ENCODE data around the gene PRTN3. TPM values are rescaled to one million over a fixed set of nuclear protein-coding genes. Genes with fewer than 3 reads are reported as not detected.

The PRTN3 gene
- total RNA-seq, 1 experiment from 2014 or later = not detected

DNA sequence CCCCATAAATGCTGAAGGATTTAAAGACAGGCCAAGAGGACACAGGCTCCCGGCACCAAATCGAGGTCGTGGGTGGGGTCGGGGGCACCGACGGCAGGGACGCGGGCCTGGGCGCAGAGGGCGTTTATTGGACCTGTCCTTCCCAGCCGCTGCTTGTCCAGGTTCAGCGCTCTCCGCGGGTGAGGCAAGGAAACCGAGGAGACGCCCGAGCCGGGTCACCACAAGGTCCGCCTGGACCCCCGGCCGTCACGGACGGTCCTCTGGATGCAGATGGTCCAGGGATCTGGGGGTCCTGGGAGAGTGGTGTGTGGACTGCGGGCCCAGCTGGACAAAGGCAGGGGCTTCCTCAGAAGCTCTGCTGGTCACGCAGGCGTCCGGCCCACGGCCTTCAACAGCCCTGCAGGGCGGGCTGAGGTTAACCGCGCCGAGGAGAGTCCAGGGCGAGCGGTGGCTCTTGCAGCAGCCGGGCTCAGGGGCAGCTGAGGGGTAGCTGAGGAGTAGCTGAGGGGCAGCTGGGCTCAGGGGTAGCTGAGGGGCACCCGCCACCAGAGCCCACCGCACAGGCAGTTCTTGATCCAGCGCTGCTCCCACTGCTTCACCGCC is 27.2 kb downstream of the PRTN3 start:
- no peaks in the 10 kb centered on the region for H3K9me3 ChIP-seq (replicated peaks)
- H3K4me1 ChIP-seq (replicated peaks) = peaks cover 38% of the 10 kb centered on the region
- no peaks in the 10 kb centered on the region for H3K27me3 ChIP-seq (replicated peaks)
- H3K27ac ChIP-seq = no peak overlapping the region
- peaks cover 37% of the 10 kb centered on the region for H3K36me3 ChIP-seq
- no peak for DNase-seq (ENCODE audit: low read depth in 1 of 2, low spot score in 2 of 2)
- no peak overlapping the region for H3K4me3 ChIP-seq

DNA sequence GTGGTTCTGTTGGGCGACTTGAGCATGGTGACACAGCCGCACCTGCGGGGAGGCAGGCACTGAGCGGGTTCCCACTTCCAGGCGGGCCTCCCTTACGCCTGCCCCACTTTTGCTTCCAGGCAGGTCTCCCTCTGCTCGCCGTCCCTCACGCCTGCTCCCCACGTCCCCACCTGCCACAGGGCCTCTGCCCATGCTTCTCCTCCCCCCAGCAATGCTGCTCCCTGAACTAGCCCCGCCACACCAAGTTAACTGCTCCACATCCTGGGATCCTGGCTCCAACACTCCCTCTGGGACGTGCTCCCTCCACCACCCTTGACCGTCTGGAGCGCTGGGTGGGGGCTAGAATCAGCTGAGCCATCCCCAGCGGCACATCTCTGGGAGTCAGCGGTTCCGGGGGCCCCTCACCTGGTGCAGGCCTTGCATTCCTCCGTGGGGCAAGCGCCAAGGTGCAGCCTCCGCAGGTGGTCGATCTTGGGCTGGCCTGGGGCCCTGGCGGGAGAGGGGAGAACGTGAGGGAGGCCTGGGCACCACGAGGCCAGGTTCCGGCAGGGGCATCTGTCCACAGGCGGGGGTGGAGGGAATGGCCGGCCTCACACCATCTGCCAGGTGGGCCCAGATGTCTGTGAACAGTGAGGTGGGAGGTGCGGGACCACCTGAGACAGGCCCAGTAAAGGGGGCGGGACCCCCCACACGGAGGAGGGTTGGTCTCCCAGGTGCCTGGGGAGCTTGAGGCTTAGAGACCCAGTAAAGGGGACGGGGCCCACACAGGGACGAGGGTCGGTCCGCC is 27.9 kb downstream of the PRTN3 start:
- Histone ChIP-seq H3K27me3 (replicated peaks) (no peaks in the 10 kb centered on the region), H3K36me3 (peaks cover 41% of the 10 kb centered on the region), H3K27ac (peak overlapping the region; percentile 81), H3K4me1 (replicated peaks) (peaks cover 31% of the 10 kb centered on the region), H3K4me3 (no peak overlapping the region), H3K9me3 (replicated peaks) (no peaks in the 10 kb centered on the region)
- no peak for DNase-seq (ENCODE audit: low read depth in 1 of 2, low spot score in 2 of 2)

DNA sequence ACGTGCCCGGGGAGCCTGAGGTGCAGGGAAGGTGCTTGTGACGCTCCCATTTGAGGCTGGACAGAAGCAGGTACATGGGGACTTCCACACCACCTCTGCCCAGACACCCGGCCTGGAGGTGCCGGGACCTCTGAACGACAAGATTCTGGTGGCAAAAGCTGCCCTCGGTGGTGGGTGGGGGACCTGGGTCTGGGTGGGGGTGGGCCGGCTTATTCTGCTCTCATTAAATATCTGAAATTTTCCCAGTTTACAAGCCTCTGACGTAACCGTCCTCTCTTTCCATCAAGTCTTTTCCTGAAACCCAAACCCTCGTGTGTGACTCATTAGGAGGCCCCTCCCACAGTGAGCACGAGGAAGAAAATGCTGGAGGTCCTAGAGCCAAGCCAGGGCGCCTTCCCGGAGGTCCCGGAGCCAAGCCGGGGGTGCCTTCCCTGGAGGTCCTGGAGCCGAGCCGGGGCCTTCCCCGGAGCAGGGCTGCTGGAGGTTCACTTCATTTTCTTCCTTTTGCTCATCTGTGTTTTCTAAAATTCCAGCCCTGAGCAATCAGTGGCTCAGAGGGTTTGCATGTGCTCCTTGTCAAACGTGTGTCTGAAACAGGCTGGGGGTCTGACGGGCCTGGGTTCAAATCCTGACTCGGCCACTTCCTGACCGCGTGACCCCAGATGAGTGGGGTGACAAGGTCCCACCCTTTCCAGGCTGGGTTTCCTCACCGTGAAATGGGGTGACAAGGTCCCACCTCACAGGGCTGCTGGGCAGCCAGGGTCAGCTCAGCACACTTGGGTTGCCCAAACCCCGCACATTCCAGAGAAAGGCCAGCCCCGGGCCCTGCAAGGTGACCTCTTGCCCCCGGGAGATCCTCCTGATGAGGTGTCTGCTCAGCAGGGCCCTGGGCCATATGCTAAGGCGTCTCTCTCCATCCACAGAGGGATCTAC is 28.7 kb downstream of the PRTN3 start:
- H3K27me3 ChIP-seq (replicated peaks) = no peaks in the 10 kb centered on the region
- peak; percentile 97 to 98 for DNase-seq (ENCODE audit: low read depth in 1 of 2, low spot score in 2 of 2)
- no peak overlapping the region for H3K4me3 ChIP-seq
- H3K9me3 ChIP-seq (replicated peaks) = no peaks in the 10 kb centered on the region
- peak overlapping the region; percentile 81 for H3K27ac ChIP-seq
- H3K36me3 ChIP-seq = peaks cover 45% of the 10 kb centered on the region
- H3K4me1 ChIP-seq (replicated peaks) = peaks cover 25% of the 10 kb centered on the region

DNA sequence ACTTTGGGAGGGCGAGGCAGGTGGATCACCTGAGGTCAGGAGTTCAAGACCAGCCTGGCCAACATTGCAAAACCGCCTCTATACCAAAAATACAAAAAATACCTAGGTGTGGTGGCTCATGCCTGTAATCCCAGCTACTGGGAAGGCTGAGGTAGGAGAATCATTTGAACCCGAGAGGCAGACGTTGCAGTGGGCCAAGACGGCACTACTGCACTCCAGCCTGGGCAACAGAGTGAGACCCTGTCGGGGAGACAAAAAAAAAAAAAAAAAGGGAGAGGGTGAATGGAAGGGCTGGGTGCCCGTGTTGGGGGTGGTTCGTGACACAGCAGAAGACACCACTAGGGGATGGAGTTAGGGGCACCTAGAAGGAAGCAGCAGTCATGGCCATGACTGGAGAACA is 29.5 kb downstream of the PRTN3 start:
- H3K27ac ChIP-seq = peak overlapping the region; percentile 73

DNA sequence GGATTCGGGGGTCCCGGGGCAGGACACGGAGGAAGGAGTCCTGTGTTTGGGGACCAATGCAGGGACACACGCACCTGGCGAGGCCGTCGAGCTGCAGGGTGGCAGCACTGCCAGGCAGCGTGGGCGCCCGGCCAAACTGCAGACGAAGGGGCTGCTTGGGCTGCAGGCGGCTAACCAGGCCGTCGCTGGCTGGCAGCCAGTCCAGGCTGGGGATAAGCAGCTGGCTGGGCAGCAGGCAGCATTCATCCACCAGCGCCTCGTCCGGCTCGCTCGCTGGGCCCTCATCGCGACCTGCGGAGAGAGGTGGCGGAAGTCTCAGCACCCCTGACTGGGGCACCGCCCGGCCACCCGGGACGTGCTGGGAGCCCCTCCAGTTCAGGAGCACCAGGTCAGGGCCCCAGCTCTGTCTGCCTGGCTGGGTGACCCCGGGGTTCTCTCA is 30.2 kb downstream of the PRTN3 start:
- Histone ChIP-seq H3K27me3 (replicated peaks) (no peaks in the 10 kb centered on the region), H3K27ac (no peak overlapping the region)
- no peak for DNase-seq (ENCODE audit: low read depth in 1 of 2, low spot score in 2 of 2)

More for the DNA sequence above, 29.5 kb downstream of the PRTN3 start:
- Histone ChIP-seq H3K4me3 (no peak overlapping the region), H3K27me3 (replicated peaks) (no peaks in the 10 kb centered on the region), H3K4me1 (replicated peaks) (peaks cover 25% of the 10 kb centered on the region), H3K9me3 (replicated peaks) (no peaks in the 10 kb centered on the region), H3K36me3 (peaks cover 52% of the 10 kb centered on the region)
- DNase-seq (ENCODE audit: low read depth in 1 of 2, low spot score in 2 of 2) = no peak

DNA sequence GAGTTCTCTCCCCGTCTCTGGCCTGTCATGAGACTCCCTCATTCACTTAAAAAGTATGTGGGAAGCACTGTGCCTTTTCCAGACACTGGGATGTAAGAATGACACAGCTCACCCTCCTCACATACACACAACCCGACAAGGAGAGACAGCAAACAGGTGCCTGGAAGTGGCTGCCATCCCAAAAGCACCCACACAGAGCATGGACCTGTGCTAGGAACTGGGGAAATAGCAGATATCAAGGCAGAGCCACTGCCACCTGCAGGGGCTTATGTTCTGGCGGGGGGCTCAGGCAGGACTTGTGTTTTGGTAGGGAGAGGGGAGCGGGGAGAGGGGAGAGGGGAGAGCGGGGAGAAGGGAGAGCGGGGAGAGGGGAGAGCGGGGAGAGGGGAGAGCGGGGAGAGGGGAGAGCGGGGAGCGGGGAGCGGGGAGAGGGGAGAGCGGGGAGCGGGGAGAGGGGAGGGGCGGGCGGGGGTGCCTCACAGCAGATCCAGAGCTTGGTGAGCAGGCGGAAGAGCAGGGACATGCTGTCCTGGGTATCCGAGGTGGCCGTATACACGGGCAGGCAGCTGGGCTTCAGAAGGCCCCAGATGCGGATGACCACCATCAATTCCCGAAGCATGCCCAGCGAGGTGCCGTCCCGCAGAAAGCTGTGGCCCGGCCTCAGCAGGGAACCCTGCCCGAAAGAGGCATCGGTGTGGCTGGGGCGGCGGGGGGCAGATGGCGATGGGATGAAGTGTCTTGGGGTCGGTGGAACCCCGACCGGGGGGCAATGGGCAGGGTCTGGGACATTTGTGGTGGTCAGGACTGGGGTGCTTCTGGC is 30.9 kb downstream of the PRTN3 start:
- Histone ChIP-seq H3K27me3 (replicated peaks) (no peaks in the 10 kb centered on the region), H3K4me3 (no peak overlapping the region), H3K27ac (no peak overlapping the region), H3K36me3 (peaks cover 65% of the 10 kb centered on the region), H3K4me1 (replicated peaks) (peaks cover 25% of the 10 kb centered on the region), H3K9me3 (replicated peaks) (no peaks in the 10 kb centered on the region)
- no peak for DNase-seq (ENCODE audit: low read depth in 1 of 2, low spot score in 2 of 2)

More for the DNA sequence above, 30.2 kb downstream of the PRTN3 start:
- no peak overlapping the region for H3K4me3 ChIP-seq
- H3K9me3 ChIP-seq (replicated peaks) = no peaks in the 10 kb centered on the region
- peaks cover 58% of the 10 kb centered on the region for H3K36me3 ChIP-seq
- peaks cover 25% of the 10 kb centered on the region for H3K4me1 ChIP-seq (replicated peaks)

DNA sequence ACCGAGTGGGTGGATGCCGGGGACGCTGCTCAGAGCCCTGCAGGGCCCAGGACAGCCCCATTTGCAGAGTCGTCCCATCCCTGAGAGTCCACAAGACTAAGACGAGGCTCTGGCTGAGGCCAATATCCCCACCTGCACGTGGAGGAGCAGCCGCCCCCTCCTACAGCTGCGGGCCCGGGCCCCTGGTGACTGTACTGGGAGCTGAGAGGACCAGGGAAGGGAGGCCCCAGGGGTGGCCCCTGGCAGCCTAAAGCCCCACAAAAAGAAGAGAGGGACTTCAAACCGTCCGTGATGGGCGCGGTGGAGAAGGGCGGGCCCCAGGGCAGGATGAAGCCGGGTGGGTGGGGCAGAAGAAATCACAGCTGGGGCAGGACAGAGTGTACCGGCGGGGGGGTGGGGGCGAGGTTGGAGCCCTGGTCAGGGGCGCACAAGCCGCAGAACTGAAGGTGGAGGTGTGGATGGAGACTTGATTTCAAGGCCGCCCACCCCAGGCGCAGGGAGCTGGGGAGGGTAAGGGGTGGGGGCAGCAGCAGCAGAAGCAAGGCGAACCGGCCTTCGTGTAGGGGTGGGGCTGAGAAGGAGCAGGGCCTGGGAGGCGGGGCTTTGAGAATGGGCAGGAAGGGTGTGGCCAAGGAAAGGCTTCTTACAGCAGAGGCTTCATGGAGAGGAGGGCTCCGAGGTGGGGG is 31.6 kb downstream of the PRTN3 start:
- Histone ChIP-seq H3K4me1 (replicated peaks) (peaks cover 25% of the 10 kb centered on the region), H3K27ac (no peak overlapping the region), H3K27me3 (replicated peaks) (no peaks in the 10 kb centered on the region), H3K9me3 (replicated peaks) (no peaks in the 10 kb centered on the region), H3K4me3 (no peak overlapping the region), H3K36me3 (peaks cover 69% of the 10 kb centered on the region)
- DNase-seq (ENCODE audit: low read depth in 1 of 2, low spot score in 2 of 2) = no peak

DNA sequence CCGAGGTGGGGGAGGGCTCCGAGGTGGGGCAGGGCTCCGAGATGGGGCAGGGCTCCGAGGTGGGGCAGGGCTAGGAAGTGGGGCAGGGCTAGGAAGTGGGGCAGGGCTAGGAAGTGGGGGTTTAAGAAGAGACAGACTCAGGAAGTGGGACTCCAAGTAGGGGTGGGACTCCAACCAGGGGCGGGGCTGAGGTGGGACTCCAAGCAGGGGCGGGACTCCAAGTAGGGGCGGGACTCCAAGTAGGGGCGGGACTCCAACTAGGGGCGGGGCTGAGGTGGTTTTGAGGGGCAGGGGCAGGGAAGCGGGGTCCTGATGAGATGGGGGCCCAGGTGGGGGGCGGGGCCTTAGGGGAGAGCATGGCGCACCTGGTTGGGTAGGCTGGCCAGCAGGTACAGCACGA is 32.3 kb downstream of the PRTN3 start:
- no peak for DNase-seq (ENCODE audit: low read depth in 1 of 2, low spot score in 2 of 2)
- no peaks in the 10 kb centered on the region for H3K9me3 ChIP-seq (replicated peaks)
- H3K4me3 ChIP-seq = no peak overlapping the region
- H3K27ac ChIP-seq = no peak overlapping the region
- peaks cover 25% of the 10 kb centered on the region for H3K4me1 ChIP-seq (replicated peaks)
- no peaks in the 10 kb centered on the region for H3K27me3 ChIP-seq (replicated peaks)
- peaks cover 62% of the 10 kb centered on the region for H3K36me3 ChIP-seq

DNA sequence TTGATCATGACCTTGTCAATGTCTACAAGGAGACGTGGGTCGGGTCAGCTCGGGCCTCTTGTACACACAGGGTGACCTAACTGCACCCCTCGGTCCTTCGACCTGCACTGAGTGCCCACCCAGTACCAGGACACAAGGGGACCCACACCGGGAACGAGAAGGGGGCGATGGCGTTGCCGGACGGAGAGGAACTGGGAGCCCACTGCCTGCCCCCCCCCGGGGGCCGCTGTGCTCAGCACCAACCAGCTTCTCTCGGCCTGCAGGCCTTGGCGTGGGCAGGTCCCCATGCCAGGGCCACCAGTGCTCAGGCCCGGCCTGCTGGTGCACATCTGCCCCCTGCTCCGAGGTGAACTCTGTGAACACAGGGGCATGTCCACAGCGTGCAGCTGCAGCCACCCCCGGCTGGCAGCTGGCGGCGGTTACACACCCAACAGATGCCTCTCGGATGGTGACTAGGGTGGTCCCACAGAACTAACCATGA is 32.8 kb downstream of the PRTN3 start:
- no peaks in the 10 kb centered on the region for H3K27me3 ChIP-seq (replicated peaks)
- H3K4me3 ChIP-seq = no peak overlapping the region
- H3K4me1 ChIP-seq (replicated peaks) = peaks cover 24% of the 10 kb centered on the region
- no peak for DNase-seq (ENCODE audit: low read depth in 1 of 2, low spot score in 2 of 2)
- H3K27ac ChIP-seq = no peak overlapping the region
- H3K9me3 ChIP-seq (replicated peaks) = no peaks in the 10 kb centered on the region
- H3K36me3 ChIP-seq = peaks cover 57% of the 10 kb centered on the region

DNA sequence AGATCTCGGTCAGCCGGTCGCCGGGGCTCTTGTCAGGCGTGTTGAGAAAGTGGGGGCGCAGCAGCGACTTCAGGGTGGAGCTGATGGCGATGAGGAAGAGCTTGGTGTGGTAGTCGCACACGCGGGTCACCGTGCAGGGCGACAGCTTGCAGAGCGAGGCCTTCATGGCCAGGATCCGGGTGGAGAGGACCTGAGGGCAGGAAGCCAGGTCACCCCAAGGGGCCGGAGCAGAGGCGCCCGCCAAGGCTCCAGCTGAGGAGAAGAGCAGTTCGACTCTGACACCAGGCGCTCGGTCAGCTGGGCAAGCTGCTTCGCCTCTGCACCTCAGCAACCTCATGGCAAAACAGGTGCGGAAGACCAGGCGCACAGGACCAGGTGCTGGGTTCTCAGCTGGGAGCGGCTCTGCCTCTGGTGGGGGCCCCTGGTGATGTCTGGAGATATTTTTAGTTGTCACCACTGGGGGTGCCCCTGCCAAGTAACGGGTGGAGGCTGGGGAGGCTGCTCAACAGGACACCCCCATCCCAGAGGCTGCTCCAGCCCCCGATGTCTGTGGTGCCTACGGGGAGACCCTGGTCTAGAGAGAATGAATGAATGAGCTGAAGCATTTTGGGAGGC is 34.6 kb downstream of the PRTN3 start:
- no peaks in the 10 kb centered on the region for H3K27me3 ChIP-seq (replicated peaks)
- peaks cover 48% of the 10 kb centered on the region for H3K36me3 ChIP-seq
- H3K4me1 ChIP-seq (replicated peaks) = peaks cover 8% of the 10 kb centered on the region
- H3K27ac ChIP-seq = no peak overlapping the region
- no peak overlapping the region for H3K4me3 ChIP-seq
- H3K9me3 ChIP-seq (replicated peaks) = no peaks in the 10 kb centered on the region
- DNase-seq (ENCODE audit: low read depth in 1 of 2, low spot score in 2 of 2) = no peak

DNA sequence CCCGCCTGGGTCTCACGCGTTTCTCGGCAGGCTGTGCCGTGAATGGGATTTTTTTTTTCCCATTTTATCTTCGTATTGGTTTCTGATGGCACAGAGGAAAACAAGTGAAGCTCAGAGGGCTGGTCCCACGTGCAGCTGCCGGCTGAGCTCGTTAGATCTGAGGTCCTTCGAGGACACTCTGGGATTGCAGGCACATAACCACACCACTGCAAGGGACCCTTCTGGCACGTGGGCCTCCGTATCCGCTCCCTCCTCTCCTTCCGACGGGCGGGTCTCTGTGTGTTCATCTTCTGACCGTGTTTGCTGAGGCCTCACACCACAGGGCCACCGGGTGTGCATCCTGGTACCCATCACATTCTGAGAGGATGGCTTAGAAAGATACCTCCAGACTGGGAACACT is 35.3 kb downstream of the PRTN3 start:
- Histone ChIP-seq H3K4me1 (replicated peaks) (peaks cover 3% of the 10 kb centered on the region), H3K9me3 (replicated peaks) (no peaks in the 10 kb centered on the region), H3K36me3 (peaks cover 50% of the 10 kb centered on the region), H3K4me3 (no peak overlapping the region), H3K27ac (no peak overlapping the region), H3K27me3 (replicated peaks) (no peaks in the 10 kb centered on the region)
- DNase-seq (ENCODE audit: low read depth in 1 of 2, low spot score in 2 of 2) = no peak

DNA sequence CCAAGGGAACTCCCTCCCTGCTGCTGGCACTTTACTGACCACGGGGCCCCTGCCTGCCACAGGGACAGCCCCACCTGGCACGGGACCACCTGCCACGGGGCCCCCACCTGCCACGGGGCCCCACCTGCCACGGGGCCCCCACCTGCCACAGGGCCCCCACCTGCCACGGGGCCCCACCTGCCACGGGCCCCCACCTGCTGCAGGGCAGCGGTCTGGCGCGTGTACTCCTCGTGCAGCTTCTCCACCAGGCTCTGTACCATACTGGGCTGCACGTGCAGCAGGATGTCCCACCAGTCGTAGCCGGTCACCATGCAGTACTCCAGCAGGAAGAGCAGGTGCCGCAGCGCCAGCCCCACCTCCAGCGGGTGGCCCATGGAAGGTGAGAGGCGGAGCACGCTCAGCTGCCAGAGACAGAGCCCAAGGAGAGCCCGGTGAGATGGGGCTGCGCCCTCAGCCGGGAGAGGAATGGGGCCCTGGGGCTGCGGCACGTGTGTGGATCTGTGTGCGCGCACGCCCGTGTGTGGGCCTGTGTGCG is 36.0 kb downstream of the PRTN3 start:
- no peaks in the 10 kb centered on the region for H3K9me3 ChIP-seq (replicated peaks)

More for the DNA sequence above, 36.0 kb downstream of the PRTN3 start:
- Histone ChIP-seq H3K4me3 (no peak overlapping the region), H3K27ac (no peak overlapping the region), H3K27me3 (replicated peaks) (no peaks in the 10 kb centered on the region), H3K4me1 (replicated peaks) (no peaks in the 10 kb centered on the region), H3K36me3 (peaks cover 54% of the 10 kb centered on the region)
- DNase-seq (ENCODE audit: low read depth in 1 of 2, low spot score in 2 of 2) = no peak

All from SJSA1 (cell line).